HG03575 (cell line): ENCODE measurements around the gene GRIA1.

Experiments
- ATAC-seq: cut with Tn5 transposase; IDR thresholded peaks from one replicate; pipeline ENCODE4 v1.9.1; 2021; ENCODE audit not compliant: unreplicated experiment, insufficient number of reproducible peaks, low FRiP score; ENCODE audit errors: extremely low read depth

GRIA1 gene

GRCh38 chr5:153629027-153629895, 138.8 kb downstream of the GRIA1 start:
- no peak for ATAC-seq

DNA sequence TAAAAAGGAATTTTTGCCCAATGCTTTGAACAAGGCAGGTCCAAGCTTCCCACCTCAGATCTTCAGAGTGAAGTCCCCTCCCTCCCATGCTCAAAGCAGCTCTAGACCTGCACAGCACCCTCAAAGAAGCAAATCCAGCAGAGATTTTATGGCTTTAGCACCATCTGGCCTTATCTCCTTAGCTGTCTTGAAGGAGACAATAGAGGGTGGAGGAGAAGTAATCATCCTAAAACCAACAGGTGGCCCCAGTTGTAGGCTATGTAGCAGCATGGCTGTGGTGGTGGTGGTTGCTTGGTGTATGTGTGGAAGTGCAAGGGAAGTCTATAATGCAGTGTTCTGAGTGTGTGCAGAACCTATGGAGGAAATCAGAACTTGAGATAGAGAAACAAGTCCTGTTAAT, 140.1 kb downstream of the GRIA1 start:
- no peak for ATAC-seq

GRCh38 chr5:153632748-153633290, 142.3 kb downstream of the GRIA1 start:
- ATAC-seq = no peak

GRCh38 chr5:153636670-153637451, 146.4 kb downstream of the GRIA1 start:
- ATAC-seq = no peak

- no peak for ATAC-seq
Measured at GRCh38 chr5:153640293-153640692, 149.8 kb downstream of the GRIA1 start.

DNA sequence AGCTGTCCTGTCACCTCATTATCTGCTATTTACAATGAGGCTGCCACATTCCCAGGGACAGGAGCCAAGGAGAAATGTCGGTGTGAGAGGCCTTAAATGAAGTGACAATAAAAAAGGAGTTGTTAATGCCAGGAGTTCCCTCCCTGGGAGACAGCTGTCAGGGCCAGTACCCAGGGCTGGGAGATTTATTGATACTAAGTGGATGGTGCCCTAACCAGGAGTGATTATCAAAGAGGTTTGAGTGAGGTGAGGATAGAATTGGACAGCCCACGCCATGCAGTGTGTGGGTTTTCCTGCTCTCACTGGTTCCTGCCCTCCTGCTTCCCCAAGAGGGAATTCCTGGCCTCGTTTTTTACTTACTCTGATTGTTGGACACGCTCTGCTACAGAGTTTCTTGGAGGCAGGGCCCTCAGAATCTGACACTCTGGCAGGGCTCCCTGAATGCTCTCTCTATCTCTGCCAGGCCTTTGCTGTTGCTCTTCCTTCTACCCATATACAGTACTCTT, 150.8 kb downstream of the GRIA1 start:
- ATAC-seq = no peak

- ATAC-seq = no peak
Measured at GRCh38 chr5:153654504-153655200, 164.2 kb downstream of the GRIA1 start.

DNA sequence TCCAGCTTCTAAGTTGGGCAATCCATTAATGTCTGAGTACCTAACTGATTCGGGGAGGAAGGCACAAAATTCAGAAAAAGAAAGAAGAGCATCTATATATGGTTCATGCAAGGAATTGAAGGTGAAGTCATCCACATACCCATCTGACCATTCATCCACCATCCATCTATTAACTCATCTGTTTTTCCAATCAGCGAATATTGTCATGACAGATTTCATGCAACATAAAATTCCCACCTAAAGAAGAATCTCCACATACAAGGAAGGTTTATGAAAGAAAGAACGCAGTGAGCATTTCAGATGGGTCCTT, 164.7 kb downstream of the GRIA1 start:
- no peak for ATAC-seq

- ATAC-seq = no peak
Measured at GRCh38 chr5:153658149-153658548, 167.7 kb downstream of the GRIA1 start.

DNA sequence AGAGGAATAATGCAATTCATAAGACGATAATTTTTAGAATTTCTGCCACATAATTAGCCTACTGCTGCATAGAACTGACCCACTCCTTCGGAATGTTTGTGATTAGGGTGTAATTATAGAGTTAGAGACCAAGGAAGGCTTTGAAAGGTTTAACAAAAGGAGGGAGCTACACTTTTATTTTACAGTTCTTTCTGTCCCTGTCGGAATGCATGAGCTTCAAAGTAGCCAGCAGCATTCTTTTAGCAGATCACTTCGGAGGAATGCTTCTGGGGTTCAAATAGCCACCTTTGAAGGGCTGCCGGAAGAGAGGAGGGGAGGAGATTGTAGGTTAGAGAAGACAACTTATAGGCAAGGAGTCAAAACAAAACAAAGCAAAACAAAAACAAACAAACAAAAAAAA, 168.1 kb downstream of the GRIA1 start:
- no peak for ATAC-seq

GRCh38 chr5:153659039-153659736, 168.7 kb downstream of the GRIA1 start:
- no peak for ATAC-seq

GRCh38 chr5:153660919-153661318, 170.4 kb downstream of the GRIA1 start:
- ATAC-seq = no peak

DNA sequence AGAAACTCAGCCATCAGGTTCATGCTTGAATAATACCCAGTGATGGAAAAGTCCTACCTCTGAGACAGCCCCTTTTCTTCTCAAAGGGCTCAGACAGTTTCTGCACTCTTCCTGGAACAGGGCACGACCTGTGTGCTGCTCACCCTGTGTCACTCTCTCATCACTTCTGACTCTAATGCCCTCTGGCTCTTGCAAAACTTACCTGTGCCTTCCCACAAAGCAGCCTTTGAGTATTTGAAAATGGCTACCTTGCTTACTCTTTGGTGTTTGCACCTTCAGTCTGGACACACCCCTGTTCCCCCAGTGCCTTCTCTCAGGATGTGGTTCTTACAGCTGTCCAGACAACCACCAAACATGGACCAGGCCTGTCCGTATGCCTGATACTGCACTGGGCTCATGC, 171.4 kb downstream of the GRIA1 start:
- ATAC-seq = no peak

- no peak for ATAC-seq
Measured at GRCh38 chr5:153670101-153670500, 179.6 kb downstream of the GRIA1 start.

- ATAC-seq = no peak
Measured at GRCh38 chr5:153671653-153672346, 181.3 kb downstream of the GRIA1 start.

DNA sequence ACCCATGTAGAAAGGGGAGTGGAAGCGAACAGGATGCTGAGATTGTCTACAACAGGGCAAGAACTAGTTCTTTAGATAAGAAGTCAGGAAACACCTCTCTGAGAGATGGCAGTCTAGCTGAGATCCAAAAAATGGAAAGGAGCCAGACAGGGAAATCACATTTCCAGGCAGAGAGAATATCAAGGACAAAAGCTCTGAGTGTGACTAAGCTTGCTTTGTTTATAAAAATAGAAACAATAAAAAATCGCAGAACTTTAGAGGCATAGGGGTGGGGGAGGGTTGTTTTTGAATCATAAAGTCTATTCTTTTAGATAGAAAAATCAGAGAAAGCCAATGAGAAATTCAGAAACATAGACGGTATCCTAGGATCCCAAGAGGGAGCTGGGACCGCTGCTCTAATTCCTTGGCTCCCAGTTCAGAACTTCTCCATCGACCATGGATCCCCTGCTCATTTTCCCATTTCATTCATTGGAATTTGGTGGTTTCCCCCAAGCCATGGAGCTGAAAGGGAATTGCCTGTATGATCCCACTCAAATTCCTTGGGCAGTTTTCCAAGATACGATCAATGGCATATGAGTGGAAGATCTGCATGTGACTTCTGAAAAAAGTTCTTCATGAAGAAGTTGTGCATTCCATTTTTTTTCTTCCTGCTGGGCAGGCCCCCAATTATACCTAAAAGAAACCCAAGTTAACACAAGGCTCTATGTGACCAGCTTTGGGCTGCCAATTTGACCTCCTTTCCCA, 182.0 kb downstream of the GRIA1 start:
- ATAC-seq = no peak

DNA sequence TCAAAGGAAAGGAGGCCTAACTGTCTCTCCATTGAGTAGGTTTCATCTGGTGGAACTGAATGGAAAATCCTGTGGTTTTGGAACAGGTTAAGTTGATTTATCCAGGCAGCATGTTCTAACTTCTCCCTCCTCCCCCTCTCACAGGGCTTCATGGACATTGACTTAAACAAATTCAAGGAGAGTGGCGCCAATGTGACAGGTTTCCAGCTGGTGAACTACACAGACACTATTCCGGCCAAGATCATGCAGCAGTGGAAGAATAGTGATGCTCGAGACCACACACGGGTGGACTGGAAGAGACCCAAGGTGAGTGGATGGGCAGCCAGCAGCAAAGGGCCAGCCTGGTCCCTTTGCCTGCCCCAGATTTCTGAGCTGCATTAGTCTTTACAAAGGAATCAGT, 183.9 kb downstream of the GRIA1 start:
- ATAC-seq = no peak

- no peak for ATAC-seq
Measured at GRCh38 chr5:153676406-153676805, 185.9 kb downstream of the GRIA1 start.
